ENCODE measurements around the gene HADH. TPM values are rescaled to one million over a fixed set of nuclear protein-coding genes. Genes with fewer than 3 reads are reported as not detected.
A peak's percentile ranks its signal among the peaks of the same experiment; 100 is the strongest.
"Not testable (repeated sequence)": the region's sequence is repeated elsewhere in the genome, so short reads cannot be mapped to it uniquely, and the experiment has no call there.

HADH gene
- total RNA-seq (2014; rRNA removed; shearing (Covaris generic)) = 35.3 and 37.8 TPM in 2 replicates

GRCh38 chr4:107989537-107990386 is at the start of gene HADH:
TSS of gene HADH (plus strand) at chr4:107989889. CDS start at chr4:107989933, 44 bp downstream.
- peak within 1 kb of the TSS; percentile 83 for H3K4me3 ChIP-seq
- peaks cover 6% of the 10 kb centered on the region; the same call in 1 of the 2 replicates for H3K4me1 ChIP-seq
- no peaks in the 10 kb centered on the region for H3K27me3 ChIP-seq
- peak within 1 kb of the TSS; percentile 69 for H3K27ac ChIP-seq
- peak; percentile 92 to 94 for DNase-seq
- no peaks in the 10 kb centered on the region; the same call in 1 of the 2 replicates for H3K36me3 ChIP-seq
- no peaks in the 10 kb centered on the region for H3K9me3 ChIP-seq (replicated peaks)

DNA sequence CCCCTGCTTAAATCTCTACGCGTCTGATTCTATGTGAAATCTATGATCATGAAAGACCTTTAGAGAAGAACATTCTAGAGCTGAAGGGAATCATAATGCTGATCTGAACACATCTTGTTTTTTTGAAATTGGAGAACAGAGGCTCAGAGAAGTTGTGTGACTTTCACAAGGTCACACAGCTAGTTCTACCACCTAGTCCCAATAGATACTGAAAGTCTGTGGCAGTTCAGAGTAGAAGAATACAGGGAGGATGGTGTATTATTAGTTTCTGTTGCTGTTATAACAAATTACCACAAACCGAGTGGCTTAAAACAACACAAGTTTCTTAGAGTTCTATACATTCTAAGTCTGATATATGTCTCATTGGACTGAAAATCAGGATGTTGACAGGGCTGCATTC is 43.9 kb upstream of the HADH start:
- Histone ChIP-seq H3K4me3 (no peak overlapping the region), H3K27ac (no peak overlapping the region), H3K9me3 (replicated peaks) (no peaks in the 10 kb centered on the region), H3K27me3 (no peaks in the 10 kb centered on the region), H3K4me1 (no peaks in the 10 kb centered on the region), H3K36me3 (peaks cover 3% of the 10 kb centered on the region; the same call in 1 of the 2 replicates)
- no peak for DNase-seq

GRCh38 chr4:107950746-107951540 is 38.7 kb upstream of the HADH start:
- Histone ChIP-seq H3K9me3 (replicated peaks) (no peaks in the 10 kb centered on the region), H3K27me3 (no peaks in the 10 kb centered on the region), H3K36me3 (peaks cover 3% of the 10 kb centered on the region; the same call in 1 of the 2 replicates), H3K4me1 (no peaks in the 10 kb centered on the region), H3K4me3 (no peak overlapping the region), H3K27ac (no peak overlapping the region)
- no peak for DNase-seq

- no peaks in the 10 kb centered on the region for H3K4me1 ChIP-seq
- H3K4me3 ChIP-seq = no peak overlapping the region
- no peaks in the 10 kb centered on the region for H3K9me3 ChIP-seq (replicated peaks)
- no peaks in the 10 kb centered on the region for H3K27me3 ChIP-seq
- DNase-seq = no peak
- peaks cover 3% of the 10 kb centered on the region; the same call in 1 of the 2 replicates for H3K36me3 ChIP-seq
- no peak overlapping the region for H3K27ac ChIP-seq
These were observed 38.1 kb upstream of the HADH start for GRCh38 chr4:107951551-107951950.

GRCh38 chr4:107956011-107956410 is 33.7 kb upstream of the HADH start:
- Histone ChIP-seq H3K9me3 (replicated peaks) (no peaks in the 10 kb centered on the region), H3K4me1 (no peaks in the 10 kb centered on the region)

DNA sequence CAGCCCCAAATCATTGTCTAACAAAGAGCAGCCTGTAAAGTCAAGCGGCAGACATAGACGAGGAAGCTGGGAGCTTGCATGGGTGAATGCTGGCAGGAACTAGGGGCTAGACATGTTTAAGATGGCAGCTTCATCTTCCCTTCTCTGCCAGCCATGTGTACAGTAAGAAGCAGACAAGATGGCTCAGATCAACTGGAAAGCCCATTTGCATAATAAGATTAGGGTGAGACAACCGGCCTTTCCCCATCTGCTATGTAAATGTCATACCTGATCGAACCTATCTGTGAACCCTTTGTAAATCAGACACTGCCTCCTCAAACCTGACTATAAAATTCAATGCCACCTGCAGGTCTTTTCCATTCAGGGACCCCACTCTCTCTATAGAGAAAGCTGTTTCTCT is 22.8 kb upstream of the HADH start:
- no peak for DNase-seq
- H3K27ac ChIP-seq = no peak overlapping the region
- H3K9me3 ChIP-seq (replicated peaks) = no peaks in the 10 kb centered on the region
- H3K36me3 ChIP-seq = no peaks in the 10 kb centered on the region
- no peak overlapping the region for H3K4me3 ChIP-seq
- no peaks in the 10 kb centered on the region for H3K4me1 ChIP-seq
- H3K27me3 ChIP-seq = no peaks in the 10 kb centered on the region

More at GRCh38 chr4:107956011-107956410, 33.7 kb upstream of the HADH start:
- Histone ChIP-seq H3K27me3 (no peaks in the 10 kb centered on the region), H3K4me3 (no peak overlapping the region), H3K27ac (no peak overlapping the region), H3K36me3 (no peaks in the 10 kb centered on the region)
- no peak for DNase-seq

- not testable (repeated sequence) for H3K9me3 ChIP-seq (replicated peaks); H3K27me3 ChIP-seq; H3K4me3 ChIP-seq; DNase-seq; H3K4me1 ChIP-seq; H3K27ac ChIP-seq; H3K36me3 ChIP-seq
These were observed 22.2 kb upstream of the HADH start for GRCh38 chr4:107967519-107967918.

DNA sequence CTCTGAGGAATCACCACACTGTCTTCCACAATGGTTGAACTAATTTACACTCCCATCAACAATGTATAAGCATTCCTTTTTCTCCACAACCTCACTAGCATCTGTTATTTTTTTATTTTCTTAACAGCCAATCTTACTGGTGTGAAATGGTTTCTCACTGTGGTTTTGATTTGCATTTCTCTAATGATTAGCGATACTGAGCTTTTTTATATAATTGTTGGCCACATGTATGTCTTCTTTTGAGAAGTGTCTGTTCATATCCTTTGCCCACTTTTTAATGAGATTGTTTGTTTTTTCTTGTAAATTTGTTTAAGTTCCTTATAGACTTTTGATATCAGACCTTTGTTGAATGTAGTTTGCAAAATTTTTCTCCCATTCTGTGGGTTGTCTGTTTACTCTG is 21.8 kb upstream of the HADH start:
- H3K27ac ChIP-seq; H3K9me3 ChIP-seq (replicated peaks); DNase-seq; H3K27me3 ChIP-seq; H3K36me3 ChIP-seq; H3K4me1 ChIP-seq; H3K4me3 ChIP-seq: not testable (repeated sequence)

DNA sequence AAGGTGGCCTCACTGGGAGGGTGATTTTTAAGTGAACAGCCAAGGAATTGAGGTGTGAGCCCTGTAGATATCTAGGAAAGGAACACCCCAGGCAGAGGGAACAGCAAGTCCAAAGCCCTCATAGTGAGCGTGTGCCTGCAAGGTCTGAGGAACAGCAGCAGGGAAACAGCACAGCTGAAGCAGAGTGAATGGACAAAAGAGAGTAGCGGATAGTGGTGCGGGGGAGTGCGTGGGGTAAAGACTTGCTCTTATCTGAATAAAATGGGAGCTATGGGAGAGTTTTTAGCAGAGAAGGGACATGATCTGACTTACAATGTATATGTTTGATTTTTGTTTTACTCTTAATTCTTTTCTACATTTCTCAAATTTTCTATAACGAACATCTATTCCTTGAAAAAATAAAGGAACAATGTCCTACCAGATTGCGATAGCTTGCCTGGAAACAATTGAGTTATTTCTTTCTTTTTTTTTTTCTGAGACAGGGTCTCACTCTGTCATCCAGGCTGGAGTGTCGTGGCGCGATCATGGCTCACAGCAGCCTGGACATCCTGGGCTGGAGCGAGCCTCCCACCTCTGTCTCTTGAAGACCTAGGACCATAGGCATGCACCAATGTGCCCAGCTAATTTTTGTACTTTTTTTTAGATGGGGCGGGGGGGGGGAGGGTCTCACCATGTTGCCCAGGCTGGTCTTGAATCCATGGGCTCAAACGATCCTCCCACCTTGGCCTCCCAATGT is 19.5 kb upstream of the HADH start:
- Histone ChIP-seq H3K27ac (no peak overlapping the region), H3K27me3 (no peaks in the 10 kb centered on the region), H3K9me3 (replicated peaks) (no peaks in the 10 kb centered on the region), H3K4me1 (no peaks in the 10 kb centered on the region), H3K4me3 (no peak overlapping the region), H3K36me3 (no peaks in the 10 kb centered on the region)
- DNase-seq = no peak

- DNase-seq = no peak
- no peak overlapping the region for H3K27ac ChIP-seq
- no peaks in the 10 kb centered on the region for H3K36me3 ChIP-seq
- no peaks in the 10 kb centered on the region for H3K4me1 ChIP-seq
- H3K4me3 ChIP-seq = no peak overlapping the region
- no peaks in the 10 kb centered on the region for H3K9me3 ChIP-seq (replicated peaks)
- H3K27me3 ChIP-seq = no peaks in the 10 kb centered on the region
These were observed 17.1 kb upstream of the HADH start for GRCh38 chr4:107972605-107973004.

DNA sequence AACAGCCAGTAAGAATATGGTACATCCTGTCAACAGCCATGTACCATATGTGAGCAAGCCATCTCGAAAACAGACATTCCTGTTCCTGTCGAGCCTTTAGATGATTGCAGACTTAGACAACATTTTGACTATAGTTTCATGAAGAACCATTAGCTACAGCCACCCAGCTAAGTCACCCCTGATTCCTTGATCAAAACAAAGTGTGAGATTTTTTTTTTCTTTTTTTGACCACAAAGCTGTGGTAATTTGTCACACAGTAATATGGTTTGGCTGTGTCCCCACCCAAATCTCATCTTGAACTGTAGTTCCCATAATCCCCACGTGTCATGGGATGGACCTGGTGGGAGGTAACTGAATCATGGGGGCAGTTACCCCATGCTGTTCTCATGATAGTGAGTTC is 15.2 kb upstream of the HADH start:
- DNase-seq = no peak
- Histone ChIP-seq H3K4me1 (no peaks in the 10 kb centered on the region), H3K9me3 (replicated peaks) (no peaks in the 10 kb centered on the region), H3K27me3 (no peaks in the 10 kb centered on the region), H3K4me3 (no peak overlapping the region), H3K27ac (no peak overlapping the region), H3K36me3 (no peaks in the 10 kb centered on the region)

DNA sequence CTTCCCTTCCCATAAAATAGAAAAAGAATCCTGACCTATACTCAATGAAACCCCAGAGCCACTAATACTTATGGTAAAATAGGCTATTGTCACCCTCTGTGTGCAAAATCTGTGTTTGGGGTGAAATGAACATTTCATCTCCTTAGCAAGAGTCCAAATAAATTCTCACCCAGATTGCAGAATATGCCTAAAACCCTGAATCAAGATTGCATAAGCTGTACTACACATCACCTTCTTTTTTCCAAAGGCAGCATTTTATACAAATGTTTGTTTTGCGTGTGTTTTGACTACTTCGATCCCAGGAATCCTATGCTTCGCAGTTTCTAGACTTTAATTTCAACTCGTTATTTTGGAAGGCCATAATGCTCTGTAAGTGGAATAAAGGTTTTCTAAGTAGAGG is 12.2 kb upstream of the HADH start:
- Histone ChIP-seq H3K4me3 (no peak overlapping the region), H3K4me1 (no peaks in the 10 kb centered on the region), H3K36me3 (no peaks in the 10 kb centered on the region), H3K27ac (no peak overlapping the region), H3K27me3 (no peaks in the 10 kb centered on the region), H3K9me3 (replicated peaks) (0 out of 2 replicates have a peak, but pooled peaks cover 4% of the 10 kb centered on the region)
- no peak for DNase-seq

GRCh38 chr4:107977966-107978705 is 11.6 kb upstream of the HADH start:
- 0 out of 2 replicates have a peak, but pooled peaks cover 4% of the 10 kb centered on the region for H3K9me3 ChIP-seq (replicated peaks)
- no peaks in the 10 kb centered on the region for H3K36me3 ChIP-seq
- no peaks in the 10 kb centered on the region for H3K4me1 ChIP-seq
- H3K4me3 ChIP-seq = no peak overlapping the region
- H3K27ac ChIP-seq = no peak overlapping the region
- no peaks in the 10 kb centered on the region for H3K27me3 ChIP-seq
- no peak for DNase-seq

Measured in SJCRH30 (cell line).